RWPE1 (cell line): ENCODE data around the gene DPF3.

ENCODE experiments used
- CTCF ChIA-PET: fragments of 350-600 bp; sonication (Branson Sonifier 250); formaldehyde crosslinking; extraction: SDS; loops from one replicate; lab custom pipeline; 2021; lab: Yijun Ruan, JAX
- POLR2A ChIA-PET: fragments of 400-600 bp; formaldehyde crosslinking; extraction: SDS; loops from one replicate; lab custom pipeline; 2020; ENCODE audit warnings: antibody characterized with exemption; ENCODE audit not compliant: low non-redundant PET; lab: Yijun Ruan, JAX
- DNase-seq: peaks from one replicate; pipeline ENCODE4 v3.0.0; 2012; ENCODE audit warnings: low spot score
- H3K27ac ChIP-seq: fragments of 450-650 bp; 2 replicates; pipeline ENCODE4 v1.5.1; 2017
- CTCF ChIP-seq: fragments of 450-650 bp; conservative IDR thresholded peaks from 2 replicates; pipeline ENCODE4 v1.5.1; 2017; ENCODE audit warnings: low read depth, mild to moderate bottlenecking

Gene DPF3

GRCh38 chr14:72883961-72884360 is 9.9 kb downstream of the DPF3 start:
- H3K27ac ChIP-seq, result no peak overlapping the region
- CTCF ChIA-PET, result interaction anchor here (1.3 kb wide), 1 partner anchor 8 kb away, joined by 3 read pairs; no protein-coding TSS in a partner anchor

GRCh38 chr14:72883109-72883508 is 10.8 kb downstream of the DPF3 start:
- ChIA-PET POLR2A (no interaction called here), CTCF (no interaction called here)
- no peak overlapping the region for H3K27ac ChIP-seq
- no peak for TF ChIP-seq CTCF
- no peak for DNase-seq

More at GRCh38 chr14:72883961-72884360, 9.9 kb downstream of the DPF3 start:
- no peak for TF ChIP-seq CTCF
- no peak for DNase-seq
- POLR2A ChIA-PET, result no interaction called here

- no peak overlapping the region for H3K27ac ChIP-seq
- no peak for TF ChIP-seq CTCF
- CTCF ChIA-PET, result interaction anchor here (0.8 kb wide), 1 partner anchor 366 kb away, joined by 3 read pairs; no protein-coding TSS in a partner anchor
- DNase-seq, result no peak
- POLR2A ChIA-PET, result interaction anchor here (0.6 kb wide), 1 partner anchor 574 kb away, joined by 3 read pairs; no protein-coding TSS in a partner anchor
Observed at GRCh38 chr14:72882463-72882862, 11.4 kb downstream of the DPF3 start.

- no peak for DNase-seq
- TF ChIP-seq CTCF, result no peak
- CTCF ChIA-PET, result interaction anchor here (0.7 to 1.3 kb wide), 3 partner anchors 12 to 366 kb away, joined by 3 read pairs; partner anchors contain the start of gene DPF3
- POLR2A ChIA-PET, result no interaction called here
- H3K27ac ChIP-seq, result no peak overlapping the region
Observed at GRCh38 chr14:72882047-72882446, 11.9 kb downstream of the DPF3 start.

GRCh38 chr14:72881543-72881942 is 12.4 kb downstream of the DPF3 start:
- ChIA-PET CTCF (interaction anchor here (0.7 to 1.3 kb wide), 2 partner anchors 12 to 346 kb away, joined by 3 read pairs; partner anchors contain the start of gene DPF3), POLR2A (no interaction called here)
- no peak overlapping the region for H3K27ac ChIP-seq
- DNase-seq, result no peak
- TF ChIP-seq CTCF, result no peak

GRCh38 chr14:72880820-72881219 is 13.1 kb downstream of the DPF3 start:
- no peak for TF ChIP-seq CTCF
- ChIA-PET POLR2A (no interaction called here), CTCF (interaction anchor here (1.3 kb wide), 1 partner anchor 13 kb away, joined by 3 read pairs; the partner anchor contains the start of gene DPF3)
- H3K27ac ChIP-seq, result no peak overlapping the region
- no peak for DNase-seq
